Measurements from ENCODE around the gene GLOD4. TPM values are rescaled to one million over a fixed set of nuclear protein-coding genes. Genes with fewer than 3 reads are reported as not detected.

Gene GLOD4
- total and polyA plus RNA-seq, 7 donors = 28.8 to 85.5 (median 42.7) TPM

- intact Hi-C loops (cut with DNase I) = no loop called here
Observed at GRCh38 chr17:804541-805435, 22.7 kb upstream of the GLOD4 start.

DNA sequence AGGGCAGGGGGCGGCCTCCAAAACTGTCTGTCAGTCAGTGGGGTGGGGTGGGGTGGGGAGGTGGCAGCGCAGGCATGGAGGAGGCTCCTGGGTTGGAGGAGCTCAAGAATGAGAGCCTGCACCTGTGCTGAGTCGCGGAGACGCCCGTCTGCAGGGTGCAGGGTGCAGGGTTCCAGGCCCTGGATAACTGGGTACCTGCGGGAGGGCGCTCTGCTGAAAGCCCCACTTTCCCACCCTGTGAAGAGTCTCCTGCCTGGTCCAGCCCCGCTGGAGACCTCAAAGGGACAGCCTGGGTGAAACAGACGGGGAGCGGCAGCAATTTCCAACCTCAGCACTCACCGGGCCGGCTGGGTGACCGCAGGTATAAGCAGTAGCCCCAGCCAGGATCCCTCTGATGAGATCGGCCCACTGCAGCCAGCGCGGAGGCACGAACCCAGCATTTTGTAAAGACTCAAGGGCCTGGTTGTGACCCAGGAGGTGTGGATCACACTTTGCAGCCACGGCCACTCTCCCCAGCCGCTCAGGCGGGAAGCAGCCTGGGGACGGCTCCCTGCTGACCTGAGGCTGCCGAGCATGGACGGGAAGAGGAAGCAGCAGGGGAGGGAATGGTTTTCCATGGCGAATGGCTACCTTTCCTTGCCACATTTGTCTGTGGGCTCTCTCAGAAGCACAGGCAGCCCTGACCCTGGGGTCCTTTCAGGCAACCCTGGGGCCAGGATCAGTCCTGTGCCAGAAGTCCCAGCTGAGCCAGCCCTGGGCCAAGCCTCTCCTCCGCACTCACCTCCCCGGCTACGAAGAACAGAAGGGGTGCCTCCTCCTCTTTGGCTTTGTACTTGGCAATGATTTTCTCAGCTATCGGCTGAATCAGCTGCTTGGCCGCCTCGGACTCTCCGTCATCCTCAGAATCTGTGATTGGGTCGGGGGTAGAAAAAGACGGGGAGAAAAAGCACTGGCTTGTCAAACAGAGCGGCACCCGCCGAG is 21.1 kb upstream of the GLOD4 start:
- Histone ChIP-seq H3K9me3 (no peaks in the 10 kb centered on the region), H3K27ac (no peak overlapping the region), H3K4me3 (no peak overlapping the region), H3K36me3 (peaks cover 22 to 70% (median 24%) of the 10 kb centered on the region in 4 donors), H3K4me1 (no peaks in the 10 kb centered on the region), H3K27me3 (no peaks in the 10 kb centered on the region)
- TF ChIP-seq EP300 (IDR thresholded peaks at IDR 0.05) (no peak), POLR2A (IDR thresholded peaks at IDR 0.05) (no peak), POLR2AphosphoS5 (IDR thresholded peaks at IDR 0.05) (no peak), CTCF (IDR thresholded peaks at IDR 0.05) (no peak)
- WGBS, 2 donors = 85 to 90% methylated on average over 37 of the region's 37 CpGs
- intact Hi-C loops (cut with DNase I) = no loop called here
- no peak for DNase-seq

More at GRCh38 chr17:804541-805435, 22.7 kb upstream of the GLOD4 start:
- H3K27ac ChIP-seq = no peak overlapping the region
- H3K4me1 ChIP-seq = no peaks in the 10 kb centered on the region
- H3K36me3 ChIP-seq = peaks cover 22 to 60% (median 24%) of the 10 kb centered on the region in 4 donors
- DNase-seq = no peak
- no peaks in the 10 kb centered on the region for H3K27me3 ChIP-seq
- H3K9me3 ChIP-seq = no peaks in the 10 kb centered on the region
- no peak overlapping the region for H3K4me3 ChIP-seq
- TF ChIP-seq POLR2A (IDR thresholded peaks at IDR 0.05) (no peak), EP300 (IDR thresholded peaks at IDR 0.05) (no peak), POLR2AphosphoS5 (IDR thresholded peaks at IDR 0.05) (no peak), CTCF (IDR thresholded peaks at IDR 0.05) (no peak)
- WGBS, 2 donors = 80 to 88% methylated on average over 41 of the region's 41 CpGs

GRCh38 chr17:802481-802880 is 20.4 kb upstream of the GLOD4 start:
- WGBS, 2 donors = 80 to 89% methylated on average over 14 of the region's 14 CpGs
- intact Hi-C loops (cut with DNase I) = no loop called here
- Histone ChIP-seq H3K4me3 (no peak overlapping the region), H3K36me3 (peaks cover 22 to 65% (median 24%) of the 10 kb centered on the region in 4 donors), H3K9me3 (no peaks in the 10 kb centered on the region), H3K4me1 (no peaks in the 10 kb centered on the region), H3K27me3 (no peaks in the 10 kb centered on the region), H3K27ac (no peak overlapping the region)
- DNase-seq = no peak
- TF ChIP-seq EP300 (IDR thresholded peaks at IDR 0.05) = no peak
- no peak for TF ChIP-seq POLR2AphosphoS5 (IDR thresholded peaks at IDR 0.05)
- no peak for TF ChIP-seq CTCF (IDR thresholded peaks at IDR 0.05)
- no peak for TF ChIP-seq POLR2A (IDR thresholded peaks at IDR 0.05)

DNA sequence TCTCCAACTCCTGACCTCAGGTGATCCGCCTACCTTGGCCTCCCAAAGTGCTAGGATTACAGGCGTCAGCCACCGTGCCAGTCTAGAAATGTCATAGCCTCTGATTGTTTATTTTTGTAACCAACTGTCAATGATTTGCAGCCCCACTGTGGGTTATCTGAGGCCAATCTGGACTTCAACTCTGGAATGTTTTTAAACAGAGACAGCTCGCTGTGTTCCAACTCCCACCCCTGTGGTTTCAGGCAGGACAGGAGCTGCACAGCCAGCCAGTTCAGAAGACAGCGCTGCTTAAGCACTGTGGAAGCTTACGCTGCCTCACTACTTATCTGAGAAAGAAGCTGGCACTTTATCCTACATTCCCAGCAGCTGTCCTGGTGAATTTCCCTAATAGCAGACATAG is 19.6 kb upstream of the GLOD4 start:
- H3K4me1 ChIP-seq = no peaks in the 10 kb centered on the region
- no peak overlapping the region for H3K4me3 ChIP-seq
- H3K27ac ChIP-seq = no peak overlapping the region
- TF ChIP-seq EP300 (IDR thresholded peaks at IDR 0.05) (no peak), POLR2A (IDR thresholded peaks at IDR 0.05) (no peak), CTCF (IDR thresholded peaks at IDR 0.05) (no peak), POLR2AphosphoS5 (IDR thresholded peaks at IDR 0.05) (no peak)
- peaks cover 22 to 62% (median 24%) of the 10 kb centered on the region in 4 donors for H3K36me3 ChIP-seq
- intact Hi-C loops (cut with DNase I) = no loop called here
- no peaks in the 10 kb centered on the region for H3K9me3 ChIP-seq
- no peak for DNase-seq
- 50 to 75% methylated on average over 6 of the region's 6 CpGs for WGBS, 2 donors
- H3K27me3 ChIP-seq = no peaks in the 10 kb centered on the region

Measured in sigmoid colon (tissue), 7 donors.